GM21390 (cell line): ENCODE data around the gene GNAI2.
"Not testable (repeated sequence)": the region's sequence is repeated elsewhere in the genome, so short reads cannot be mapped to it uniquely, and the experiment has no call there.

ENCODE experiments used
- ATAC-seq: cut with Tn5 transposase; IDR thresholded peaks from one replicate; pipeline ENCODE4 v1.9.1; 2021; ENCODE audit not compliant: unreplicated experiment

GNAI2 gene

GRCh38 chr3:50275141-50275995 lies 39.4 kb downstream of the GNAI2 start:
- ATAC-seq, result no peak

- ATAC-seq, result no peak
Observed at GRCh38 chr3:50275996-50276761, 40.2 kb downstream of the GNAI2 start.

- ATAC-seq, result no peak
Observed at GRCh38 chr3:50276762-50277101, 40.7 kb downstream of the GNAI2 start.

- no peak for ATAC-seq
Observed at GRCh38 chr3:50278123-50278879, 42.3 kb downstream of the GNAI2 start.

- no peak for ATAC-seq
Observed at GRCh38 chr3:50278880-50279224, 42.8 kb downstream of the GNAI2 start, which contains the start of gene LSMEM2. LSMEM2 (plus strand) TSS chr3:50279087; CDS start chr3:50279114, 27 bp downstream.

- no peak for ATAC-seq
Observed at GRCh38 chr3:50279255-50280016, 43.4 kb downstream of the GNAI2 start.

- not testable (repeated sequence) for ATAC-seq
Observed at GRCh38 chr3:50284121-50284520, 48.1 kb downstream of the GNAI2 start.

- ATAC-seq, result no peak
Observed at GRCh38 chr3:50286322-50287227, 50.6 kb downstream of the GNAI2 start.

GRCh38 chr3:50287262-50287661 lies 51.3 kb downstream of the GNAI2 start:
- ATAC-seq, result no peak

- ATAC-seq, result no peak
Observed at GRCh38 chr3:50288387-50289007, 52.5 kb downstream of the GNAI2 start.

- no peak for ATAC-seq
Observed at GRCh38 chr3:50289130-50289529, 53.1 kb downstream of the GNAI2 start.

- no peak for ATAC-seq
Observed at GRCh38 chr3:50290161-50290641, 54.2 kb downstream of the GNAI2 start.

- ATAC-seq, result peak; percentile 94
Observed at GRCh38 chr3:50292159-50293078, 56.4 kb downstream of the GNAI2 start, which contains the start of gene IFRD2. IFRD2 (minus strand) TSS chr3:50292429; CDS start chr3:50292274, 155 bp downstream.

- no peak for ATAC-seq
Observed at GRCh38 chr3:50293079-50293801, 57.2 kb downstream of the GNAI2 start.

- ATAC-seq, result no peak
Observed at GRCh38 chr3:50294089-50294488, 58.1 kb downstream of the GNAI2 start.

GRCh38 chr3:50294492-50295403 lies 58.7 kb downstream of the GNAI2 start:
- ATAC-seq, result no peak
